Smooth muscle cell (in vitro differentiated cells): ENCODE data around the gene NIPSNAP2. TPM values are rescaled to one million over a fixed set of nuclear protein-coding genes. Genes with fewer than 3 reads are reported as not detected.
"Not testable (repeated sequence)": the region's sequence is repeated elsewhere in the genome, so short reads cannot be mapped to it uniquely, and the experiment has no call there.

Experiments used
- DNase-seq: peaks from one replicate; lab custom pipeline; 2025; ENCODE audit not compliant: unreplicated experiment; lab: John Stamatoyannopoulos, UW
- H2AFZ ChIP-seq: fragments of 200-600 bp; sonication (generic); 2 replicates; pipeline ENCODE4 v1.6.0; 2016; ENCODE audit warnings: antibody characterized with exemption, low read depth, mild to moderate bottlenecking
- H3F3A ChIP-seq: fragments of 200-600 bp; sonication (generic); 2 replicates; pipeline ENCODE4 v1.6.0; 2017; ENCODE audit warnings: antibody characterized with exemption, low read depth
- H3K27ac ChIP-seq: fragments of 200-600 bp; sonication (generic); 2 replicates; pipeline ENCODE4 v1.5.1; 2016; ENCODE audit warnings: low read depth, mild to moderate bottlenecking
- H3K27me3 ChIP-seq: fragments of 200-600 bp; sonication (generic); 2 replicates; pipeline ENCODE4 v1.6.1; 2016; ENCODE audit warnings: low read depth, mild to moderate bottlenecking
- H3K36me3 ChIP-seq: fragments of 200-600 bp; sonication (generic); 2 replicates; pipeline ENCODE4 v1.5.1; 2016; ENCODE audit warnings: low read depth
- H3K4me1 ChIP-seq: fragments of 200-600 bp; sonication (generic); 2 replicates; pipeline ENCODE4 v1.5.1; 2016; ENCODE audit warnings: low read depth
- H3K4me2 ChIP-seq: fragments of 200-600 bp; sonication (generic); 2 replicates; pipeline ENCODE4 v1.6.0; 2016; ENCODE audit warnings: mild to moderate bottlenecking
- H3K4me3 ChIP-seq: fragments of 200-600 bp; sonication (generic); 2 replicates; pipeline ENCODE4 v1.5.1; 2016; ENCODE audit warnings: mild to moderate bottlenecking
- H3K79me2 ChIP-seq: fragments of 200-600 bp; sonication (generic); 2 replicates; pipeline ENCODE4 v1.6.0; 2016; ENCODE audit warnings: low read depth, mild to moderate bottlenecking
- H3K9ac ChIP-seq: fragments of 200-600 bp; sonication (generic); 2 replicates; pipeline ENCODE4 v1.6.0; 2016; ENCODE audit warnings: low read depth
- H3K9me3 ChIP-seq: fragments of 200-600 bp; sonication (generic); replicated peaks from 2 replicates; pipeline ENCODE4 v1.5.1; 2016; ENCODE audit warnings: low read depth
- H4K20me1 ChIP-seq: fragments of 200-600 bp; sonication (generic); 2 replicates; pipeline ENCODE4 v1.6.0; 2016; ENCODE audit warnings: low read depth
- CTCF ChIP-seq: fragments of 200-600 bp; sonication (generic); IDR thresholded peaks from 2 replicates; pipeline ENCODE4 v1.5.1; 2017; ENCODE audit warnings: borderline replicate concordance, mild to moderate bottlenecking, antibody characterized with exemption; ENCODE audit not compliant: insufficient read depth, poor library complexity, severe bottlenecking
- WGBS: methylation state at CpG from one replicate; pipeline ENCODE4 v1.1.7; 2016; ENCODE audit warnings: low lambda C conversion rate; 5-methylcytosine and 5-hydroxymethylcytosine counted together
- polyA plus RNA-seq: library from polyadenylated mRNA; unstranded; fragments of >200 nt; fragmentation: Nextera tagmentation; extraction: Ambion mirVana; gene quantifications from 2 replicates; pipeline ENCODE4 v1.2.1, GENCODE V29; 2016
- total RNA-seq: library from RNA; depleted of rRNA; stranded (reverse); fragments of >200 nt; gene quantifications from 2 replicates; pipeline ENCODE4 v1.2.3, GENCODE V29; 2014

Gene NIPSNAP2
- total and polyA plus RNA-seq, 2 experiments from 2014 or later: 41.2 to 44.7 TPM

DNA sequence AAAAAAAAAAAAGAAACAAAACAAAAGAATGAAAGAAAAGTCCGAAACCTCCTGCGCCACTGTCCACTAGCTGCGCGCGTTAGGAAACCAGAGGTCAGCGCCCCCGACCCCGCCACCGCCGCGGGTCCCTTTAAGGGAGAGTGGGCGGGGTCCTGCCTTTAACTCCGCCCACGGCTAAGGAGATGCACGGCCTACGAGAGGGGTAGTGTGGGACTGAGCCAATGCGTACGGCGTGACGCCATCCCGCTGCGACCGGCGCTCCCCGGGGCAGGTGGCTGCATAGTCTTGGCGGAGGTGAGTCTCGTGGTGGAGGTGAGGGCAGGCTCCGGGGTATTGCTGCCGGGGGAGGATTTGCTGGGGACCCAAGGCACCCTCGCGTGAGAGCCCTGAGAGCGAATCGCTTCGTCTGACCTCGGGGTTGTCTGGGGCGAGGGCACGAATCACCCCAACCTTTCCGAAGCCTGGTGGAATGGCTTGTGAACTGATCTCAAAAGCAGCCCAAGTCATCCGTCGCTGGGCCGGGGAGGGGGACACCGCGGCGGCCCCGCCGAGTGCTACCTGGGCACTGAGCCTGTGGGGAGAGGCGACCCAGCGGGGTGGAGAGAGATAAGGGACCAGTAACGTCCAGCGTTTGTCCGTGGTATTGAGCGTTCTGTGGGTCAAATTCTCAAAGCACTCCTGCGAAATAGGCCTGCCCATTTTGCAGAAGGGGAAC lies 12.6 kb upstream of the NIPSNAP2 start, which contains the start of gene MRPS17:
MRPS17 (plus strand) TSS at position 241 of the 715 bp plus-strand sequence. CDS start 1,319 bp downstream, outside the sequence.
- Histone ChIP-seq H3K4me3 (peak within 1 kb of the TSS; percentile 74), H3F3A (no peaks in the 10 kb centered on the region), H3K4me1 (no peaks in the 10 kb centered on the region), H3K36me3 (no peaks in the 10 kb centered on the region), H3K9me3 (no peaks in the 10 kb centered on the region), H2AFZ (peak within 1 kb of the TSS; percentile 67), H3K27me3 (no peaks in the 10 kb centered on the region), H3K79me2 (no peaks in the 10 kb centered on the region), H3K27ac (no peak within 1 kb of the TSS), H3K9ac (peak within 1 kb of the TSS; percentile 69), H4K20me1 (no peaks in the 10 kb centered on the region), H3K4me2 (peak within 1 kb of the TSS; percentile 90)
- WGBS: 3% methylated on average over 53 of the region's 53 CpGs
- DNase-seq: peak; percentile 21
- TF ChIP-seq CTCF: no peak

- H3F3A ChIP-seq, H3K27ac ChIP-seq, H3K9me3 ChIP-seq, H3K27me3 ChIP-seq, H4K20me1 ChIP-seq, DNase-seq, H3K36me3 ChIP-seq, H3K79me2 ChIP-seq, H3K4me1 ChIP-seq: not testable (repeated sequence)
- 43% methylated on average over 19 of the region's 19 CpGs for WGBS
- Histone ChIP-seq H3K9ac (peak overlapping the region; percentile 69), H3K4me2 (peak overlapping the region; percentile 90), H3K4me3 (peak overlapping the region; percentile 74), H2AFZ (peak overlapping the region; percentile 67)
These were observed 12.1 kb upstream of the NIPSNAP2 start for GRCh38 chr7:55952352-55952671.

DNA sequence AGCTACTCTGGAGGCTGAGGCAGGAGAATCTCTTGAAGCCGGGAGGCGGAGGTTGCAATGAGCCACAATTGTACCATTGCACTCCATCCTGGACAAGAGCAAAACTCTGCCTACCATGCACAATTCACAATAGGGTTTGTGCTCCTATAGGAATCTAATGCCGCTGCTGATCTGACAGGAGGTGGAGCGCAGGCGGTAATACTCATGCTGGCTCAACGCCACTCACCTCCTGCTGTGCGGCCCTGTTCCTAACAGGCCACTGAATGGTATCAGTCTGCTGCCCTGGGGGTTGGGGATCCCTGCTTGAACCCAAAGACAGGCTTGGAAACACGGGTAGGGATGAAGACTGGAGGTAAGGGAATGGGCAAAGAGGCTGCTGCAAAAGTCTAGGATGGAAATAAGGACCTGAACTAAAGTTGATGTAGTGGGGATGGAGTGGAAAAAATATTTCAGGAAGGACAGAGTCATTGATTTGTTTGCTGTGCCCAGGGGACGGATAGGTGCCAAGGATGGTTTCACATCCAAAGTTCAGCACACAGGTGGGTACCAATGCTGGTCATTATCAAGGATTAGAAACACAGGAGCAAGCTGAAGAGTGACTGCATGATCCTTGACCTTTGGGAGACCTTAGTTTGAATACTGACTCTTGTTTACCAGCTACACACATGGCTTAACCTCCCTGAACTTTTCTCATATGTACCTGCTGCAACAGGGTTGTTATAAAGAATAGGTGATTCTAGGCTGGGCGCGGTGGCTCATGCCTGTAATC lies 10.5 kb upstream of the NIPSNAP2 start:
- no peak overlapping the region for H2AFZ ChIP-seq
- no peak overlapping the region for H3K27ac ChIP-seq
- no peaks in the 10 kb centered on the region for H3F3A ChIP-seq
- no peaks in the 10 kb centered on the region for H3K27me3 ChIP-seq
- no peaks in the 10 kb centered on the region for H3K36me3 ChIP-seq
- no peak overlapping the region for H3K4me3 ChIP-seq
- H3K4me1 ChIP-seq: no peaks in the 10 kb centered on the region
- no peak overlapping the region for H3K4me2 ChIP-seq
- WGBS: 93% methylated on average over 11 of the region's 11 CpGs
- no peak for DNase-seq
- H3K9ac ChIP-seq: no peak overlapping the region
- TF ChIP-seq CTCF: no peak
- H4K20me1 ChIP-seq: no peaks in the 10 kb centered on the region
- H3K9me3 ChIP-seq: no peaks in the 10 kb centered on the region
- H3K79me2 ChIP-seq: no peaks in the 10 kb centered on the region

DNA sequence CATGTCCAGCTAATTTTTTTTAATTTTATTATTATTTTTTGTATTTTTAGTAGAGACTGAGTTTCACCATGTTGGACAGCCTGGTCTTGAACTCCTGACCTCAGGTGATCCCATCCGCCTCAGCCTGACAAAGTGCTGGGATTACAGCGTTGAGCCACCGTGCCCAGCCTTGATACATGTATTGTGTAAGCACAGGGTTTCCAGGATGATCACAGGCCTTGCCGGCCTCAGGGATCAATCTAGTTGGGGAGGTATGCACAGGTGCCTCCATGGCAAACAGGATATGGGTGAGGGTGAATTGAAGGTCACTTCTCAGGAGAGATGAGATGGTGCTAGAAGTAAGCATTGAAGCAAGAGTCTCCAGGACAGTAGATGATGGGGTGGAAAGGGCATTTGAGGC lies 7.2 kb upstream of the NIPSNAP2 start:
- no peak overlapping the region for H3K27ac ChIP-seq
- WGBS: 97% methylated on average over 4 of the region's 4 CpGs

More for the DNA sequence above, 7.2 kb upstream of the NIPSNAP2 start:
- no peak overlapping the region for H2AFZ ChIP-seq
- no peaks in the 10 kb centered on the region for H3K4me1 ChIP-seq
- no peak overlapping the region for H3K9ac ChIP-seq
- no peak for TF ChIP-seq CTCF
- no peaks in the 10 kb centered on the region for H3K27me3 ChIP-seq
- no peaks in the 10 kb centered on the region for H4K20me1 ChIP-seq
- H3K36me3 ChIP-seq: no peaks in the 10 kb centered on the region
- no peaks in the 10 kb centered on the region for H3K9me3 ChIP-seq
- H3F3A ChIP-seq: no peaks in the 10 kb centered on the region
- no peak overlapping the region for H3K4me2 ChIP-seq
- DNase-seq: no peak
- no peak overlapping the region for H3K4me3 ChIP-seq
- no peaks in the 10 kb centered on the region for H3K79me2 ChIP-seq
